ENCODE results near the gene CSAD. TPM values are rescaled to one million over a fixed set of nuclear protein-coding genes. Genes with fewer than 3 reads are reported as not detected.

Gene CSAD
- total and polyA plus RNA-seq, 2 experiments from 2014 or later: 3.2 to 7.1 TPM

DNA sequence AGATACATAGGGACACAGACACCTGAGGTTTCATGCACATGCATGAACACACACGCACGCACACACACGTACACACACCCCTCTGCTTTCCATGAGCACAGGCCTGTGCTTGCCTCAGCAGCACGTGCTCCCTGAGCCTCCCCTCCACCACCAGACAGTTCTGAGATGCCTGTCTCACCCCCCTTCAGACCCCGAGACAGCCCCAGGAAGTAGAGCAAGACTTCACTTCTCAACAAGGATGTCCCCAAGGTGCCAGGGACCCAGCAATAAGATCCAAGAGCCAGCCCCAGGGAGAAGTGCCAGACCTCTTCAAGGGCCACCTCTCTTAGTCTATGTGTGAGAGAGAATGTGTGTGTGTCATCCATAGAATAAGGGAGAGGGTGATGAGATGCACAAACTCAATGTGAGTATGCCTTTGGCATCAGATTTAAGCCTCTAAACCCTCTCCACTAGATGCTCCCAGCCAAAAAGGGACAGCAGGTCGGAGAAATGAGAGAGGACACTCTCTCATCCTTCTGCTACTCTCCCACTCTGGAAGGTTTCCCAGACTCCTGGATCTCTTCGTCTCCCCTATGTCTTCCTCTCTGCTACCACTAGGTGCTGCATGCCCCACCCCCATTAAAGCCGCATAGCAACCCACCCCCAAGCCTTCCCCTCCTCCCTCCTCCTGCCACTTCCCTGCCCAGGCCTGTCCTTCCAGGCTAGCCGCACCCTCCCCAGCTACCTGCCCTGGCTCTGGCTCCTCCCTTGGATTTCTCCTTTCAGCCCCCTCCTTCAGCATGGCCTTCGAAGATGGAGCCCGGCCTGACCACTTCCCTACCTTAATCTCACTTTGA is 43.6 kb upstream of the CSAD start:
- no peak overlapping the region for H3K27ac ChIP-seq (ENCODE audit: low read depth)
- no peak overlapping the region for H2AFZ ChIP-seq
- Mint-ChIP-seq H3K27me3 (ENCODE audit: insufficient read depth, low read depth, poor library complexity) (peaks cover 31% of the 10 kb centered on the region), H3K36me3 (ENCODE audit: low read depth) (peaks cover 5% of the 10 kb centered on the region), H3K4me3 (peak overlapping the region; percentile 32), H3K27ac (peak overlapping the region; percentile 35), H3K4me1 (peaks cover 58% of the 10 kb centered on the region), H3K9me3 (peaks cover 4% of the 10 kb centered on the region; the same call in 1 of the 3 replicates)
- peaks cover 49% of the 10 kb centered on the region for H3K4me1 ChIP-seq (ENCODE audit: insufficient read depth)
- peak overlapping the region; percentile 91 for H3K4me2 ChIP-seq
- ATAC-seq: peak; percentile 30
- peak overlapping the region; percentile 95 for H3K4me3 ChIP-seq
- no peaks in the 10 kb centered on the region; the same call in 1 of the 2 replicates for H3K36me3 ChIP-seq (ENCODE audit: insufficient read depth)
- peaks cover 11% of the 10 kb centered on the region for H3K27me3 ChIP-seq (ENCODE audit: insufficient read depth)
- H4K20me1 ChIP-seq (replicated peaks; ENCODE audit: insufficient read depth): no peaks in the 10 kb centered on the region
- DNase-seq (ENCODE audit: low spot score): peak; percentile 92
- peaks cover 7% of the 10 kb centered on the region for H3K79me2 ChIP-seq (replicated peaks; ENCODE audit: insufficient read depth)
- no peaks in the 10 kb centered on the region for H3K9me2 ChIP-seq (ENCODE audit: insufficient read depth)
- peak; percentile 31; the same call in 1 of the 2 replicates for TF ChIP-seq CREB1 (CRISPR knock-in tag; IDR thresholded peaks at IDR 0.05; ENCODE audit: low read depth)
- TF ChIP-seq, protein P1, sequence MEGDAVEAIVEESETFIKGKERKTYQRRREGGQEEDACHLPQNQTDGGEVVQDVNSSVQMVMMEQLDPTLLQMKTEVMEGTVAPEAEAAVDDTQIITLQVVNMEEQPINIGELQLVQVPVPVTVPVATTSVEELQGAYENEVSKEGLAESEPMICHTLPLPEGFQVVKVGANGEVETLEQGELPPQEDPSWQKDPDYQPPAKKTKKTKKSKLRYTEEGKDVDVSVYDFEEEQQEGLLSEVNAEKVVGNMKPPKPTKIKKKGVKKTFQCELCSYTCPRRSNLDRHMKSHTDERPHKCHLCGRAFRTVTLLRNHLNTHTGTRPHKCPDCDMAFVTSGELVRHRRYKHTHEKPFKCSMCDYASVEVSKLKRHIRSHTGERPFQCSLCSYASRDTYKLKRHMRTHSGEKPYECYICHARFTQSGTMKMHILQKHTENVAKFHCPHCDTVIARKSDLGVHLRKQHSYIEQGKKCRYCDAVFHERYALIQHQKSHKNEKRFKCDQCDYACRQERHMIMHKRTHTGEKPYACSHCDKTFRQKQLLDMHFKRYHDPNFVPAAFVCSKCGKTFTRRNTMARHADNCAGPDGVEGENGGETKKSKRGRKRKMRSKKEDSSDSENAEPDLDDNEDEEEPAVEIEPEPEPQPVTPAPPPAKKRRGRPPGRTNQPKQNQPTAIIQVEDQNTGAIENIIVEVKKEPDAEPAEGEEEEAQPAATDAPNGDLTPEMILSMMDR (conservative IDR thresholded peaks at IDR 0.05; ENCODE audit: low read depth in 2 of 2): peak; percentile 41 to 42
- TF ChIP-seq NANOG (IDR thresholded peaks at IDR 0.05; ENCODE audit: borderline replicate concordance): no peak
- peaks cover 26% of the 10 kb centered on the region for H3F3A ChIP-seq (replicated peaks; ENCODE audit: low read depth)

DNA sequence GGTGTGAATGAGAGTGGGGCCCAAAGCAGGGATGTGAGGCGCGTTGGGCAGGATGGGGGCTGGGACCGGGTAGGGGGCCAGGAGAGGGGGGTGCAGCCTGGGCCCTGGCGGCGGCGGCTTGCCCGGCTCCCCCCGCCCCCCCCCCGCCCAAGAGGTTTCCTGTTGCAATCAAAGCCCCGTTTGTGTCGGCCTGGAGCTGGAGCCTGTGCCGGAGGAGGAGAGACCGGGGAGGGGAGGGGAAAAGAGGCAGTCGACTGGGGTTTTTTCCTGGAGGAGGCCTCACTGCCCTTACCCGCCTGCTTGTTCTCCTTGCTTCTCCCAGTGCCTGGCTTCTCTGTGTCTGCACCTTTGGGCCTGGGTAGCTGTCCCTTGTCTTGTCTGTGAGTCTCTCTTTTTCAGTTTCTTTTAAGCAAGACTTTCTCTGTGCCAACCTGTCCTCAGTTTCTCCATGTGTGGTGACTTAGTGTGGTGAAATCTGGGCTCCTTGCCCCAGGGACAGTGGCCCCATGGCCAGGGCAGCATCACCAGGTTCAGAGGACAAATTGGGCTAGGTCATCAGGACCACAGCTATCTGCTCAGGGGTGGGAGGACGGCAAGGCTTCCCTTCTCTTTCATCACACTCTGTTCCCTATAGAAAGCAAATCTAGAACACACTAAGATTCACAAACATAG is 42.8 kb upstream of the CSAD start:
- H3K4me3 ChIP-seq: peak overlapping the region; percentile 95

More for the DNA sequence above, 42.8 kb upstream of the CSAD start:
- Histone ChIP-seq H4K20me1 (replicated peaks; ENCODE audit: insufficient read depth) (no peaks in the 10 kb centered on the region), H3K9me2 (ENCODE audit: insufficient read depth) (no peaks in the 10 kb centered on the region), H3K4me1 (ENCODE audit: insufficient read depth) (peaks cover 50% of the 10 kb centered on the region), H3K36me3 (ENCODE audit: insufficient read depth) (no peaks in the 10 kb centered on the region; the same call in 1 of the 2 replicates), H2AFZ (no peak overlapping the region; the same call in 1 of the 2 replicates), H3F3A (replicated peaks; ENCODE audit: low read depth) (peaks cover 26% of the 10 kb centered on the region), H3K27ac (ENCODE audit: low read depth) (peak overlapping the region; percentile 39; the same call in 1 of the 2 replicates), H3K79me2 (replicated peaks; ENCODE audit: insufficient read depth) (peaks cover 14% of the 10 kb centered on the region), H3K27me3 (ENCODE audit: insufficient read depth) (peaks cover 15% of the 10 kb centered on the region), H3K4me2 (peak overlapping the region; percentile 91)
- H3K4me1 Mint-ChIP-seq: peaks cover 60% of the 10 kb centered on the region
- ATAC-seq (peak; percentile 1; the same call in 2 of the 3 replicates), DNase-seq (ENCODE audit: low spot score) (peak; percentile 48)
- TF ChIP-seq CREB1 (CRISPR knock-in tag; IDR thresholded peaks at IDR 0.05; ENCODE audit: low read depth): no peak
- TF ChIP-seq, protein P1 (conservative IDR thresholded peaks at IDR 0.05; ENCODE audit: low read depth in 2 of 2): no peak
- TF ChIP-seq ZNF331 (CRISPR knock-in tag; IDR thresholded peaks at IDR 0.05; ENCODE audit: low read depth): no peak
- TF ChIP-seq NANOG (IDR thresholded peaks at IDR 0.05; ENCODE audit: borderline replicate concordance): no peak
- TF ChIP-seq, protein P2, sequence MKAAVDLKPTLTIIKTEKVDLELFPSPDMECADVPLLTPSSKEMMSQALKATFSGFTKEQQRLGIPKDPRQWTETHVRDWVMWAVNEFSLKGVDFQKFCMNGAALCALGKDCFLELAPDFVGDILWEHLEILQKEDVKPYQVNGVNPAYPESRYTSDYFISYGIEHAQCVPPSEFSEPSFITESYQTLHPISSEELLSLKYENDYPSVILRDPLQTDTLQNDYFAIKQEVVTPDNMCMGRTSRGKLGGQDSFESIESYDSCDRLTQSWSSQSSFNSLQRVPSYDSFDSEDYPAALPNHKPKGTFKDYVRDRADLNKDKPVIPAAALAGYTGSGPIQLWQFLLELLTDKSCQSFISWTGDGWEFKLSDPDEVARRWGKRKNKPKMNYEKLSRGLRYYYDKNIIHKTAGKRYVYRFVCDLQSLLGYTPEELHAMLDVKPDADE (IDR thresholded peaks at IDR 0.05): no peak
- no peak for TF ChIP-seq EZH2phosphoT487 (IDR thresholded peaks at IDR 0.05; ENCODE audit: unreplicated experiment)
- no peak for TF ChIP-seq JUNB (IDR thresholded peaks at IDR 0.05; ENCODE audit: unreplicated experiment)
- TF ChIP-seq, protein P3, sequence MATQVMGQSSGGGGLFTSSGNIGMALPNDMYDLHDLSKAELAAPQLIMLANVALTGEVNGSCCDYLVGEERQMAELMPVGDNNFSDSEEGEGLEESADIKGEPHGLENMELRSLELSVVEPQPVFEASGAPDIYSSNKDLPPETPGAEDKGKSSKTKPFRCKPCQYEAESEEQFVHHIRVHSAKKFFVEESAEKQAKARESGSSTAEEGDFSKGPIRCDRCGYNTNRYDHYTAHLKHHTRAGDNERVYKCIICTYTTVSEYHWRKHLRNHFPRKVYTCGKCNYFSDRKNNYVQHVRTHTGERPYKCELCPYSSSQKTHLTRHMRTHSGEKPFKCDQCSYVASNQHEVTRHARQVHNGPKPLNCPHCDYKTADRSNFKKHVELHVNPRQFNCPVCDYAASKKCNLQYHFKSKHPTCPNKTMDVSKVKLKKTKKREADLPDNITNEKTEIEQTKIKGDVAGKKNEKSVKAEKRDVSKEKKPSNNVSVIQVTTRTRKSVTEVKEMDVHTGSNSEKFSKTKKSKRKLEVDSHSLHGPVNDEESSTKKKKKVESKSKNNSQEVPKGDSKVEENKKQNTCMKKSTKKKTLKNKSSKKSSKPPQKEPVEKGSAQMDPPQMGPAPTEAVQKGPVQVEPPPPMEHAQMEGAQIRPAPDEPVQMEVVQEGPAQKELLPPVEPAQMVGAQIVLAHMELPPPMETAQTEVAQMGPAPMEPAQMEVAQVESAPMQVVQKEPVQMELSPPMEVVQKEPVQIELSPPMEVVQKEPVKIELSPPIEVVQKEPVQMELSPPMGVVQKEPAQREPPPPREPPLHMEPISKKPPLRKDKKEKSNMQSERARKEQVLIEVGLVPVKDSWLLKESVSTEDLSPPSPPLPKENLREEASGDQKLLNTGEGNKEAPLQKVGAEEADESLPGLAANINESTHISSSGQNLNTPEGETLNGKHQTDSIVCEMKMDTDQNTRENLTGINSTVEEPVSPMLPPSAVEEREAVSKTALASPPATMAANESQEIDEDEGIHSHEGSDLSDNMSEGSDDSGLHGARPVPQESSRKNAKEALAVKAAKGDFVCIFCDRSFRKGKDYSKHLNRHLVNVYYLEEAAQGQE (IDR thresholded peaks at IDR 0.05; ENCODE audit: unreplicated experiment): no peak
- H3K36me3 Mint-ChIP-seq (ENCODE audit: low read depth): peaks cover 5% of the 10 kb centered on the region
- H3K9me3 Mint-ChIP-seq: peaks cover 4% of the 10 kb centered on the region; the same call in 1 of the 3 replicates
- peaks cover 31% of the 10 kb centered on the region for H3K27me3 Mint-ChIP-seq (ENCODE audit: insufficient read depth, low read depth, poor library complexity)
- H3K4me3 Mint-ChIP-seq: peak overlapping the region; percentile 67
- peak overlapping the region; percentile 80; the same call in 1 of the 2 replicates for H3K27ac Mint-ChIP-seq
